ENCODE data around the gene IPO11.

DNA sequence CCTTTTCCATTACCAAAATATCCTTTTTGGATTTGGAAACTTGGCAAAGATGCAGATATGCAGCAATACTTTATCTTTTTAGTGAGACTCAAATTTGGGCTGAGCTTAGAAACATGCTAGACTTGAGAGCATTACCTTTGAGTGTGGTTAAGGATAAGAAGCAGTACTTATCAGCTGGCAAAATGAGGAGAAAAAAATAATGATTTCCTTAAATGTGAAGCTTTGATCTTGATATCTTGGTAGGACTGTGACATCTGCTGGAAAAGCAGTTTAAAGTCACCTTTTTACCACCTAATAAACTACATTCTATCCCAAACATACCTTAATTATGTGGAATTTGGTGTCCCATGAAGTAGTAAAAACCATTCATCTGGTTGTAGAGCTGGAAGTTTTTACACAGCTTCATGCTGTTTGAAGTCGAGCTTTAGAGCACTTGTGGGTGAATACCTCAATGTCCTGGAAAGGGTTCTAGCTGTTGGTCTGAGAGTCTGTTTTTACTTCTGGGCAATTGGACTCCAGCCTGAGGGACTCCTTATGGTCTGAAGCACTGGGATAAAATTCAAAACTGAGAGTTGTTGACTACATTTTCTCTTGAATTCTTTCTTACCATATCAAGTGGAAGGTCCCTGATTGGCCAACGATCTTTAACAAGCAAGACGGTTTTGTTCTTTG, 219.5 kb downstream of the IPO11 start:
- no peak for TF ChIP-seq CTCF (IDR thresholded peaks at IDR 0.05; ENCODE audit: low read depth, low read length)
- no peak for TF ChIP-seq POLR2A (IDR thresholded peaks at IDR 0.05; ENCODE audit: extremely low read depth, insufficient read length)
- TF ChIP-seq MYC (IDR thresholded peaks at IDR 0.05; ENCODE audit: low read depth, low read length) = no peak
- TF ChIP-seq, protein P1, sequence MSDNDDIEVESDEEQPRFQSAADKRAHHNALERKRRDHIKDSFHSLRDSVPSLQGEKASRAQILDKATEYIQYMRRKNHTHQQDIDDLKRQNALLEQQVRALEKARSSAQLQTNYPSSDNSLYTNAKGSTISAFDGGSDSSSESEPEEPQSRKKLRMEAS (IDR thresholded peaks at IDR 0.05; ENCODE audit: low read depth, low read length) = no peak
